CD14-positive monocyte (primary cell): ENCODE data around the gene ITGB1BP1. TPM values are rescaled to one million over a fixed set of nuclear protein-coding genes. Genes with fewer than 3 reads are reported as not detected.

Source experiments
- DNase-seq, 3 donors: peaks; one replicate each; pipeline ENCODE4 v3.0.0-alpha.2; 2011 to 2022
- H2AFZ ChIP-seq: 2 replicates; pipeline ENCODE4 v1.6.0; 2012; ENCODE audit warnings: mild to moderate bottlenecking, low read depth, low read length, inconsistent platforms; ENCODE audit not compliant: insufficient read depth, poor library complexity, severe bottlenecking
- H3K27ac ChIP-seq, 2 donors: 1 replicate in 1 of 2; 2 replicates in 1 of 2; pipeline ENCODE4 v1.5.1; 2012 to 2013; ENCODE audit warnings: low read length in 2 of 2, control low read depth in 1 of 2, inconsistent platforms in 1 of 2, low read depth in 1 of 2, mild to moderate bottlenecking in 1 of 2
- H3K27me3 ChIP-seq, 2 donors: one replicate each; pipeline versions ENCODE4 v1.6.0 to v1.6.1; 2011 to 2013; ENCODE audit warnings: low read length in 2 of 2; ENCODE audit not compliant: control insufficient read depth in 2 of 2, insufficient read depth in 2 of 2
- H3K36me3 ChIP-seq, 2 donors: replicated peaks in 1 of 2; 1 replicate in 1 of 2; 2 replicates in 1 of 2; pipeline versions ENCODE4 v1.5.1 to v1.6.1; 2012 to 2013; ENCODE audit warnings: low read length in 2 of 2, control low read depth in 1 of 2, inconsistent platforms in 1 of 2, mild to moderate bottlenecking in 1 of 2; ENCODE audit not compliant: insufficient read depth in 2 of 2, control insufficient read depth in 1 of 2
- H3K4me1 ChIP-seq, 2 donors: 1 replicate in 1 of 2; 2 replicates in 1 of 2; pipeline versions ENCODE4 v1.5.1 to v1.6.1; 2012 to 2013; ENCODE audit warnings: low read length in 2 of 2, control low read depth in 1 of 2, inconsistent platforms in 1 of 2, mild to moderate bottlenecking in 1 of 2, moderate library complexity in 1 of 2; ENCODE audit not compliant: insufficient read depth in 2 of 2, control insufficient read depth in 1 of 2
- H3K4me2 ChIP-seq: replicated peaks from 2 replicates; pipeline ENCODE3; 2012; ENCODE audit warnings: low read length, moderate library complexity, mild to moderate bottlenecking; ENCODE audit not compliant: poor library complexity, severe bottlenecking; ENCODE audit errors: extremely low read depth
- H3K4me3 ChIP-seq, 3 experiments: fragments of 200-600 bp in 1 of 3; sonication (generic) in 1 of 3; replicated peaks in 1 of 3; 1 replicate in 2 of 3; 2 replicates in 1 of 3; pipeline ENCODE4 v1.5.1; 2011 to 2013; ENCODE audit warnings: low read length in 3 of 3, mild to moderate bottlenecking in 3 of 3, control low read depth in 2 of 3, low read depth in 2 of 3, inconsistent platforms in 1 of 3, moderate library complexity in 1 of 3
- H3K79me2 ChIP-seq: 2 replicates; pipeline ENCODE4 v1.6.0; 2012; ENCODE audit warnings: mild to moderate bottlenecking, control low read depth, inconsistent platforms, low read length, moderate library complexity; ENCODE audit not compliant: insufficient read depth
- H3K9ac ChIP-seq: 2 replicates; pipeline ENCODE4 v1.6.0; 2017; ENCODE audit warnings: low read length, mild to moderate bottlenecking; ENCODE audit not compliant: insufficient read depth, poor library complexity, severe bottlenecking
- H3K9me3 ChIP-seq, 2 donors: replicated peaks in 1 of 2; 1 replicate in 1 of 2; 2 replicates in 1 of 2; pipeline versions ENCODE4 v1.5.1 to v1.6.1; 2012 to 2013; ENCODE audit warnings: low read length in 2 of 2, control low read depth in 1 of 2; ENCODE audit not compliant: control insufficient read depth in 1 of 2, insufficient read depth in 1 of 2
- H4K20me1 ChIP-seq: 2 replicates; pipeline ENCODE4 v1.6.0; 2012; ENCODE audit warnings: mild to moderate bottlenecking, low read length, control low read depth, moderate library complexity; ENCODE audit not compliant: insufficient read depth
- H3K27ac Mint-ChIP-seq, 7 donors: one replicate each; pipeline ENCODE4 v1.8.0; 2020; ENCODE audit warnings: mild to moderate bottlenecking in 7 of 7, mixed read lengths in 7 of 7, moderate library complexity in 6 of 7, inconsistent platforms in 2 of 7
- H3K27me3 Mint-ChIP-seq, 3 donors: one replicate each; pipeline ENCODE4 v1.8.0; 2021 to 2022; ENCODE audit warnings: low read depth in 3 of 3, mild to moderate bottlenecking in 3 of 3, mixed read lengths in 3 of 3, moderate library complexity in 3 of 3, inconsistent platforms in 1 of 3
- H3K36me3 Mint-ChIP-seq, 2 donors: one replicate each; pipeline ENCODE4 v1.8.0; 2020; ENCODE audit warnings: mixed read lengths in 2 of 2, inconsistent platforms in 1 of 2, mild to moderate bottlenecking in 1 of 2
- H3K4me1 Mint-ChIP-seq: one replicate; pipeline ENCODE4 v1.8.0; 2020; ENCODE audit warnings: mild to moderate bottlenecking, mixed read lengths
- H3K4me3 Mint-ChIP-seq, 2 donors: one replicate each; pipeline ENCODE4 v1.8.0; 2020; ENCODE audit warnings: mild to moderate bottlenecking in 2 of 2, mixed read lengths in 2 of 2, moderate library complexity in 1 of 2
- H3K9me3 Mint-ChIP-seq, 7 donors: one replicate each; pipeline ENCODE4 v1.8.0; 2020 to 2022; ENCODE audit warnings: mixed read lengths in 7 of 7, mild to moderate bottlenecking in 6 of 7, moderate library complexity in 6 of 7, inconsistent platforms in 2 of 7
- WGBS: methylation state at CpG from one replicate; pipeline ENCODE4 v1.1.5; 2013; ENCODE audit warnings: missing lambda C conversion rate; ENCODE audit not compliant: insufficient coverage; 5-methylcytosine and 5-hydroxymethylcytosine counted together
- intact Hi-C, 2 donors: fragments of 100-400 bp; cut with micrococcal nuclease; formaldehyde crosslinking; loops; one replicate each; pipeline versions ENCODE4 v1.15.0 to v1.15.1; 2023
- polyA plus RNA-seq, 3 donors: library from polyadenylated mRNA; depleted of rRNA in 1 of 3; unstranded in 2 of 3; stranded (reverse) in 1 of 3; fragments of 300-500 nt in 2 of 3; fragments of >200 nt in 1 of 3; fragmentation: Illumina TruSeq in 2 of 3; gene quantifications; 1 replicate in 2 of 3; 2 replicates in 1 of 3; pipeline ENCODE4 v1.2.3, GENCODE V29; 2012 to 2021
- TF ChIP-seq, protein P1 (sequence below): fragments of 200-600 bp; IDR thresholded peaks from one replicate; pipeline ENCODE4 v1.8.0; 2022; ENCODE audit warnings: antibody characterized with exemption, mild to moderate bottlenecking

ITGB1BP1 gene
- polyA plus RNA-seq, 3 donors: 38.5 to 125 (median 116) TPM

DNA sequence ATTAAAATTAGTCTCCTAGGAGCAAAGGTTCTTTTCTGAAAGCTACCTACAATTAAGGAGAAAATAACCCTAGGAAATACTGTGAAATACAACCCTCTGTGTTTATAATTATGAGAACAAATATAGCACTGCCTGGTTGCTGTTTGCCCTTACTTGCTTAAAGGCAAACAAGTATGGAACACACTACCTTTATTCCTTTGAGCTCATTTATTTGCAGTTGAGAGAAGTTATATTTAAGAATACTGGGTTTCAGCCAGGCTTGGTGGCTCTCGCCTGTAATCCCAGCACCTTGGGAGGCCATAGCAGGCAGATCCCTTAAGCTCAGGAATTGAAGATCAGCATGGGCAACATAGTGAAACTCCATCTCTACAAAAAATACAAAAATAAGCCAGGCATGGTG lies 27.9 kb upstream of the ITGB1BP1 start:
- Histone ChIP-seq H3K9me3 (no peaks in the 10 kb centered on the region), H3K9ac (no peak overlapping the region), H2AFZ (no peak overlapping the region), H3K27me3 (no peaks in the 10 kb centered on the region), H3K4me2 (no peak overlapping the region), H3K4me3 (no peak overlapping the region), H3K79me2 (no peaks in the 10 kb centered on the region), H3K4me1 (no peaks in the 10 kb centered on the region), H3K36me3 (peaks cover 69 to 87% of the 10 kb centered on the region in 2 donors), H3K27ac (no peak overlapping the region), H4K20me1 (no peaks in the 10 kb centered on the region)
- Mint-ChIP-seq H3K4me1 (no peaks in the 10 kb centered on the region), H3K27me3 (peaks cover 0 to 2% (median 0%) of the 10 kb centered on the region in 3 donors), H3K27ac (peak overlapping the region in 1 of 7 donors; percentile 31), H3K4me3 (no peak overlapping the region), H3K9me3 (no peaks in the 10 kb centered on the region), H3K36me3 (peaks cover 61 to 83% of the 10 kb centered on the region in 2 donors)
- no CpG with 5 or more reads among the region's 1 CpG for WGBS
- no peak for DNase-seq
- TF ChIP-seq, protein P1, sequence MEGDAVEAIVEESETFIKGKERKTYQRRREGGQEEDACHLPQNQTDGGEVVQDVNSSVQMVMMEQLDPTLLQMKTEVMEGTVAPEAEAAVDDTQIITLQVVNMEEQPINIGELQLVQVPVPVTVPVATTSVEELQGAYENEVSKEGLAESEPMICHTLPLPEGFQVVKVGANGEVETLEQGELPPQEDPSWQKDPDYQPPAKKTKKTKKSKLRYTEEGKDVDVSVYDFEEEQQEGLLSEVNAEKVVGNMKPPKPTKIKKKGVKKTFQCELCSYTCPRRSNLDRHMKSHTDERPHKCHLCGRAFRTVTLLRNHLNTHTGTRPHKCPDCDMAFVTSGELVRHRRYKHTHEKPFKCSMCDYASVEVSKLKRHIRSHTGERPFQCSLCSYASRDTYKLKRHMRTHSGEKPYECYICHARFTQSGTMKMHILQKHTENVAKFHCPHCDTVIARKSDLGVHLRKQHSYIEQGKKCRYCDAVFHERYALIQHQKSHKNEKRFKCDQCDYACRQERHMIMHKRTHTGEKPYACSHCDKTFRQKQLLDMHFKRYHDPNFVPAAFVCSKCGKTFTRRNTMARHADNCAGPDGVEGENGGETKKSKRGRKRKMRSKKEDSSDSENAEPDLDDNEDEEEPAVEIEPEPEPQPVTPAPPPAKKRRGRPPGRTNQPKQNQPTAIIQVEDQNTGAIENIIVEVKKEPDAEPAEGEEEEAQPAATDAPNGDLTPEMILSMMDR: no peak
- intact Hi-C loops: no loop called here

DNA sequence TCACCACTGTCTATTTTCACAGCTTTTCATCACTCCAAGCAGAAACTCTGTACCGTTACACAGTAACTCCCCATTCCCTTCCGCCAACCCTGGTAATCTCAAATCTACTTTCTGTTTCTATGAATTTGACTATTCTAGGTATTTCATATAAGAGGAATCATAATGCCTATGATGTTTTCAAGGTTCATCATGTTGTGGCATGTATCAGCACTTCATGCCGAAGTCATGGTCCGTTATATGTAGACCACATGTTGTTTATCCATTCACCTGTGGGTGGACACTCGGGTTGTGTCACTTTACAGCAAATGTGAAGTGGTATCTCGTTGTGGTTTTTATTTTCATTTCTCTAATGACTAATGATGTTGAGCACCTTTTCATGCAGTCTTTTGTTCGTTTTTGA lies 21.8 kb upstream of the ITGB1BP1 start:
- no CpG with 5 or more reads among the region's 7 CpGs for WGBS
- intact Hi-C loops: no loop called here
- Histone ChIP-seq H3K27ac (no peak overlapping the region), H3K79me2 (no peaks in the 10 kb centered on the region), H3K27me3 (no peaks in the 10 kb centered on the region), H3K36me3 (peaks cover 74 to 85% of the 10 kb centered on the region in 2 donors), H3K4me3 (no peak overlapping the region), H3K9ac (no peak overlapping the region), H3K4me1 (no peaks in the 10 kb centered on the region), H3K4me2 (no peak overlapping the region), H3K9me3 (no peaks in the 10 kb centered on the region), H4K20me1 (no peaks in the 10 kb centered on the region), H2AFZ (no peak overlapping the region)
- peaks cover 64 to 85% of the 10 kb centered on the region in 2 donors for H3K36me3 Mint-ChIP-seq
- H3K4me3 Mint-ChIP-seq: no peak overlapping the region
- H3K9me3 Mint-ChIP-seq: no peaks in the 10 kb centered on the region
- TF ChIP-seq, protein P1: no peak
- H3K4me1 Mint-ChIP-seq: no peaks in the 10 kb centered on the region
- no peak overlapping the region for H3K27ac Mint-ChIP-seq
- no peaks in the 10 kb centered on the region for H3K27me3 Mint-ChIP-seq
- no peak for DNase-seq
